GM23338 (cell line): ENCODE results near the gene FRMD3.

Experiments
- CREB1 ChIP-seq: fragments of 250-450 bp; sonication (Bioruptor Pico); IDR thresholded peaks from 2 replicates; pipeline ENCODE4 v1.5.0; 2020; ENCODE audit warnings: low read depth, mild to moderate bottlenecking, moderate library complexity
- EZH2 ChIP-seq: fragments of 200-600 bp; sonication (generic); IDR thresholded peaks from one replicate; pipeline ENCODE4 v1.8.0; 2017; ENCODE audit warnings: antibody characterized with exemption, mild to moderate bottlenecking, low read depth; ENCODE audit not compliant: unreplicated experiment
- EZH2phosphoT487 ChIP-seq: fragments of 200-600 bp; sonication (generic); IDR thresholded peaks from one replicate; pipeline ENCODE4 v1.8.1; 2018; ENCODE audit warnings: antibody characterized with exemption; ENCODE audit not compliant: unreplicated experiment
- JUNB ChIP-seq: IDR thresholded peaks from one replicate; pipeline ENCODE4 v1.6.1; 2016; ENCODE audit warnings: antibody characterized with exemption; ENCODE audit not compliant: unreplicated experiment
- NANOG ChIP-seq: IDR thresholded peaks from 2 replicates; pipeline ENCODE4 v1.6.1; 2016; ENCODE audit warnings: antibody characterized with exemption, borderline replicate concordance
- POLR2AphosphoS5 ChIP-seq: IDR thresholded peaks from 2 replicates; pipeline ENCODE4 v1.6.1; 2016; ENCODE audit warnings: antibody characterized with exemption, low read depth
- STAT1 ChIP-seq: IDR thresholded peaks from one replicate; pipeline ENCODE4 v1.6.1; 2016; ENCODE audit warnings: antibody characterized with exemption; ENCODE audit not compliant: unreplicated experiment
- ZNF114 ChIP-seq: fragments of 250-450 bp; sonication (Bioruptor Pico); IDR thresholded peaks from 2 replicates; pipeline ENCODE4 v1.5.0; 2020; ENCODE audit warnings: mild to moderate bottlenecking, moderate library complexity
- ZNF331 ChIP-seq: fragments of 250-450 bp; sonication (Bioruptor Pico); IDR thresholded peaks from 2 replicates; pipeline ENCODE4 v1.5.0; 2020; ENCODE audit warnings: low read depth, mild to moderate bottlenecking, moderate library complexity
- TF ChIP-seq, protein P1 (sequence below), 2 experiments: fragments of 200-600 bp in 1 of 2; sonication (generic) in 1 of 2; conservative IDR thresholded peaks; 2 replicates each; pipeline versions ENCODE4 v1.5.1 to v1.6.1; 2016 to 2017; ENCODE audit warnings: antibody characterized with exemption in 2 of 2, low read depth in 2 of 2, mild to moderate bottlenecking in 2 of 2, moderate library complexity in 1 of 2
- TF ChIP-seq, protein P2 (sequence below): IDR thresholded peaks from one replicate; pipeline ENCODE4 v1.6.1; 2018; ENCODE audit warnings: antibody characterized with exemption; ENCODE audit not compliant: unreplicated experiment
- TF ChIP-seq, protein P3 (sequence below): IDR thresholded peaks from 2 replicates; pipeline ENCODE4 v1.6.1; 2016; ENCODE audit warnings: antibody characterized with exemption

DNA sequence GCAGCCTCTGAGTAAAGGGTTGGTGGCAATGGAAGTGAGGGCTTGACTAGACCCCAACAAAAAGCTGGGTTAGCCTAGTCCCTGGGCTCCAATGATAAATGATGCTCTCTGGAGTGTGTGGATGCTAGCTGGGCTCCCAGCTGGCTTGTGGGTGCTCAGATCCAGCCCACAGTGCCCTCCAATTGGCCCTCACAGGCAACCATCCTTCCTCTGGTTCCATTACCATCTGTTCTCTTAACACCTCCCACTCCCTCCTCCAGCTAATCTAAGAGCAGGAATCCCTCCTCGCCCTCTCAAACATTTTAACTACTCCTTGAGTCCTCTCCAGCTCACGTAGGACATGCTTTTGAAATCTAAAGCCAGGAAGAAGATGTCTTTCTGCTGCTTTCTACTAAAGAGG is 25.2 kb upstream of the FRMD3 start:
- no peak for TF ChIP-seq EZH2phosphoT487
- no peak for TF ChIP-seq POLR2AphosphoS5
- TF ChIP-seq, protein P1, sequence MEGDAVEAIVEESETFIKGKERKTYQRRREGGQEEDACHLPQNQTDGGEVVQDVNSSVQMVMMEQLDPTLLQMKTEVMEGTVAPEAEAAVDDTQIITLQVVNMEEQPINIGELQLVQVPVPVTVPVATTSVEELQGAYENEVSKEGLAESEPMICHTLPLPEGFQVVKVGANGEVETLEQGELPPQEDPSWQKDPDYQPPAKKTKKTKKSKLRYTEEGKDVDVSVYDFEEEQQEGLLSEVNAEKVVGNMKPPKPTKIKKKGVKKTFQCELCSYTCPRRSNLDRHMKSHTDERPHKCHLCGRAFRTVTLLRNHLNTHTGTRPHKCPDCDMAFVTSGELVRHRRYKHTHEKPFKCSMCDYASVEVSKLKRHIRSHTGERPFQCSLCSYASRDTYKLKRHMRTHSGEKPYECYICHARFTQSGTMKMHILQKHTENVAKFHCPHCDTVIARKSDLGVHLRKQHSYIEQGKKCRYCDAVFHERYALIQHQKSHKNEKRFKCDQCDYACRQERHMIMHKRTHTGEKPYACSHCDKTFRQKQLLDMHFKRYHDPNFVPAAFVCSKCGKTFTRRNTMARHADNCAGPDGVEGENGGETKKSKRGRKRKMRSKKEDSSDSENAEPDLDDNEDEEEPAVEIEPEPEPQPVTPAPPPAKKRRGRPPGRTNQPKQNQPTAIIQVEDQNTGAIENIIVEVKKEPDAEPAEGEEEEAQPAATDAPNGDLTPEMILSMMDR (conservative IDR thresholded peaks at IDR 0.05; ENCODE audit: low read depth in 2 of 2): no peak
- no peak for TF ChIP-seq EZH2
- TF ChIP-seq, protein P2, sequence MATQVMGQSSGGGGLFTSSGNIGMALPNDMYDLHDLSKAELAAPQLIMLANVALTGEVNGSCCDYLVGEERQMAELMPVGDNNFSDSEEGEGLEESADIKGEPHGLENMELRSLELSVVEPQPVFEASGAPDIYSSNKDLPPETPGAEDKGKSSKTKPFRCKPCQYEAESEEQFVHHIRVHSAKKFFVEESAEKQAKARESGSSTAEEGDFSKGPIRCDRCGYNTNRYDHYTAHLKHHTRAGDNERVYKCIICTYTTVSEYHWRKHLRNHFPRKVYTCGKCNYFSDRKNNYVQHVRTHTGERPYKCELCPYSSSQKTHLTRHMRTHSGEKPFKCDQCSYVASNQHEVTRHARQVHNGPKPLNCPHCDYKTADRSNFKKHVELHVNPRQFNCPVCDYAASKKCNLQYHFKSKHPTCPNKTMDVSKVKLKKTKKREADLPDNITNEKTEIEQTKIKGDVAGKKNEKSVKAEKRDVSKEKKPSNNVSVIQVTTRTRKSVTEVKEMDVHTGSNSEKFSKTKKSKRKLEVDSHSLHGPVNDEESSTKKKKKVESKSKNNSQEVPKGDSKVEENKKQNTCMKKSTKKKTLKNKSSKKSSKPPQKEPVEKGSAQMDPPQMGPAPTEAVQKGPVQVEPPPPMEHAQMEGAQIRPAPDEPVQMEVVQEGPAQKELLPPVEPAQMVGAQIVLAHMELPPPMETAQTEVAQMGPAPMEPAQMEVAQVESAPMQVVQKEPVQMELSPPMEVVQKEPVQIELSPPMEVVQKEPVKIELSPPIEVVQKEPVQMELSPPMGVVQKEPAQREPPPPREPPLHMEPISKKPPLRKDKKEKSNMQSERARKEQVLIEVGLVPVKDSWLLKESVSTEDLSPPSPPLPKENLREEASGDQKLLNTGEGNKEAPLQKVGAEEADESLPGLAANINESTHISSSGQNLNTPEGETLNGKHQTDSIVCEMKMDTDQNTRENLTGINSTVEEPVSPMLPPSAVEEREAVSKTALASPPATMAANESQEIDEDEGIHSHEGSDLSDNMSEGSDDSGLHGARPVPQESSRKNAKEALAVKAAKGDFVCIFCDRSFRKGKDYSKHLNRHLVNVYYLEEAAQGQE: no peak
- no peak for TF ChIP-seq NANOG
- no peak for TF ChIP-seq ZNF114
- TF ChIP-seq ZNF331 (CRISPR knock-in tag): no peak
- TF ChIP-seq CREB1 (CRISPR knock-in tag): no peak
- TF ChIP-seq, protein P3, sequence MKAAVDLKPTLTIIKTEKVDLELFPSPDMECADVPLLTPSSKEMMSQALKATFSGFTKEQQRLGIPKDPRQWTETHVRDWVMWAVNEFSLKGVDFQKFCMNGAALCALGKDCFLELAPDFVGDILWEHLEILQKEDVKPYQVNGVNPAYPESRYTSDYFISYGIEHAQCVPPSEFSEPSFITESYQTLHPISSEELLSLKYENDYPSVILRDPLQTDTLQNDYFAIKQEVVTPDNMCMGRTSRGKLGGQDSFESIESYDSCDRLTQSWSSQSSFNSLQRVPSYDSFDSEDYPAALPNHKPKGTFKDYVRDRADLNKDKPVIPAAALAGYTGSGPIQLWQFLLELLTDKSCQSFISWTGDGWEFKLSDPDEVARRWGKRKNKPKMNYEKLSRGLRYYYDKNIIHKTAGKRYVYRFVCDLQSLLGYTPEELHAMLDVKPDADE: no peak
- TF ChIP-seq JUNB: no peak
- TF ChIP-seq STAT1: no peak
